Head of caudate nucleus (tissue), 42 donors: Measurements from ENCODE around the gene TPCN2.

Experiments
- DNase-seq, 42 donors: peaks; one replicate each; pipeline versions ENCODE4 v3.0.0 to v3.0.0-alpha.2; 2020 to 2021; ENCODE audit warnings: mixed read lengths in 7 of 42
- intact Hi-C: fragments of 100-400 bp; cut with DNase I; formaldehyde crosslinking; loops from one replicate; pipeline ENCODE4 v1.15.0; 2022

The TPCN2 gene

DNA sequence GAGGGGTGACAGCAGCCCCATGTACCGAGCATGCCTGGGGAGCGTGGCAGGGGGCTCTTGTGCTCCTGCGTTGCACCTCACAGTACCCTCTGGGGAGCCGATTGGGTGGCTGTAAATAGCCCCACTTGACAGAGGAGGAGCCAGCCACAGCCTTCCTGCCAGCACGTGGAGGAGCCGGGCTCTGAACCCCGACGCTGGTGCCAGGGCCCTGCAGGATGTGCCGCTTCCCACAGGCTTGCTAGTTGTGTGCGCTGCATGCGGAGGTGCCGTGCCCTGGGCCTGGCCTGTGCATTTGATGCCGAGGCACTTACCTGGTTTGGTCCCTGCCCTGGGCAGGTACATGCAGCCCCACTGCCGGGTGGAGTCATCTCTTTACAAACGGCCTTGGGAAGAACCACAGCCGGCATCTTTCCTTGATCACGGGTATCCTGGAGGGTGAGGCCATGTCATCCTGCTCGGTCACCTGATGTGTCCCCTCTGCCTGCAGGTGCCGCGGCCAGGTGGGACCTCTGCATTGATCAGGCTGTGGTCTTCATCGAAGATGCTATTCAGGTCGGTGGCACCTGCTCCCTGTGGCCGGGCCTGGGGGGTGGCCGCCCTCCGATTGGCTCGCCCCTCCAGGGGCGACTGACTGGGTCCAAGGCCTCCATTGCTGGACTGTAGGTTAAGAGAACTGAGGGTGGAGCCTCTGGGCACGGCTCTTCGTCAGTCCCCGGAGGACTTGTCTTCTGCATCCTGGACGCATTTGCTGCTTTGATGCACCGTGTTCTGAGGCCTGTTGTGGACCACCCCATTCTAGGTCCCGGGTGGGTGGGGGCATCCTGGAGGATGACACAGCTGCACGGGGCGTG, 5.0 kb downstream of the TPCN2 start:
- intact Hi-C loops, result no loop called here

GRCh38 chr11:69054397-69055211, 5.9 kb downstream of the TPCN2 start:
- intact Hi-C loops, result no loop called here
- DNase-seq, result no peak

More for the DNA sequence above, 5.0 kb downstream of the TPCN2 start:
- no peak for DNase-seq

DNA sequence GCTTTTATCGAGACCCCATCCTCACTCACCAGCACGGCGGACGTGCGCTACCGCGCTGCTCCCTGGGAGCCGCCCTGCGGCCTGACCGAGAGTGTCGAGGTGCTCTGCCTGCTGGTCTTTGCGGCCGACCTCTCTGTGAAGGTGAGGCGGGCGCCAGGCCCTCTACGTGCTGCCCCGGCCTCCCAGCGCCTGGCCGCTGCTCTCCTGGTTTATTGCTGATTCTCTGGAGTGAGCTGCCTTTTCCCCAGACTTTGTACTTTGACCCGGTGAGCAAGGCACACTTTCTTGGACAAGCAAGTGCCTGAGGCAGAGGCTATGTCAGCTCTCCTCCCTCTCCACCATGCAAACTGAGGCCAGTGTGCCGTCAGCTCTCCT, 6.5 kb downstream of the TPCN2 start:
- intact Hi-C loops, result no loop called here
- no peak for DNase-seq

DNA sequence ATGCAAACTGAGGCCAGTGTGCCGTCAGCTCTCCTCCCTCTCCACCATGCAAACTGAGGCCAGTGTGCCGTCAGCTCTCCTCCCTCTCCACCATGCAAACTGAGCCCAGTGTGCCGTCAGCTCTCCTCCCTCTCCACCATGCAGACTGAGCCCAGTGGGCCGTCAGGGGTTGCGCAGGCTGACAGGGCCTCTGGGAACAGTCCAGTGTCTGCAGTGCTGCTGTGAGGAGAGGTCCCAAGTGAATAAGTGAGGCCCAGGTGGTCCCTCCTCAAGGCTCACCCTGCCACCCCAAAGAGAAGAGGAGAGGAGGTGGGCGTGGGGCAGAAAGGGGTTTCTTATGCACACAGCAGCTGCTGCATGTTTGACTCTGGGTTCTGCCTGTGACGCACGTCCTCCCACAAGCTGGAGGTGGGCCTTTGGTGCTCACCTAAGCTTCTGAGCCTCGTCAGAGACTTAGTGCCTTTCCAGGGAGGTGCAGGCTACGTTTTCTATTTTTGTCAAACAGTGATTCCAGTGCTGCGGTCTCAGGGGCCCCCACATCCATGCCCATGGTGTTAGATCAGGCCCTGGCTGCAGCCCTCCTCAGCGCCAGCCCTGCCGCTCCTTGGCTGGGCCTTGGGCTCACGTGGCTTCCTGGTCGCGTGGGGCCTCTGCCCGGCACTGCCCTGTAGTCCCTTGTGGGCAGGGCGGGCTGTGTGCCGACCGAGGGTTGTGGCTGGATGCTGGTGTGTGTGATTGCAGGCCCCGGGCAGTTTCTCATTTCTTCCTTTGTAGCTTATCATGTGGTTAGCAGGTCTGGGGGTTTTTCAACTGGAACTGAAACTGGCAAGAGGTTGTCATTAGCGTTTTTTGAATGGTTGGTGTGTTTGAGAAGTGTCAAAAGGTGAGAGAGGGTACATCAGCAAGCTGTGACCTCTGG, 7.1 kb downstream of the TPCN2 start:
- intact Hi-C loops, result no loop called here
- peak; percentile 51 to 93 (median 76) for DNase-seq

DNA sequence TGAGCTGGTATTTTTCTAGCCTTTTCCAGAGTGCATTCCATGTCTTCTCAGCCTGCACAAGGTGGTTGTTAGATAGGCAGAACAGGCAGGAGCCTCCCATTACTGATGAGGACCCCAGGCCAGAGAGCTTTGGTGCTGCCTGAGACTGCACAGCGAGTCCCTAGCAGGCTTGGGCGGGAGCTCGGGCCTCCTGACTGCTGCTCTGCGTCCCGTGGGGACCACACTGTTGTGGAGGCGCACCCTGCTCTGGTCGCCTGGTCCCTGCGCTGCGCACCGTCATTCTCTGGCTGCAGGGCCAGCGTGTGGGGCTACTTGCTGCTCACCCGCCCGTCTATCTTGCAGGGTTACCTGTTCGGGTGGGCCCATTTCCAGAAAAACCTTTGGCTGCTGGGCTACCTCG, 8.5 kb downstream of the TPCN2 start:
- no peak for DNase-seq
- intact Hi-C loops, result no loop called here

- intact Hi-C loops, result no loop called here
- DNase-seq, result no peak
Observed at GRCh38 chr11:69057801-69058200, 9.1 kb downstream of the TPCN2 start.

- DNase-seq, result no peak
- intact Hi-C loops, result no loop called here
Observed at GRCh38 chr11:69058511-69059270, 10.0 kb downstream of the TPCN2 start.

DNA sequence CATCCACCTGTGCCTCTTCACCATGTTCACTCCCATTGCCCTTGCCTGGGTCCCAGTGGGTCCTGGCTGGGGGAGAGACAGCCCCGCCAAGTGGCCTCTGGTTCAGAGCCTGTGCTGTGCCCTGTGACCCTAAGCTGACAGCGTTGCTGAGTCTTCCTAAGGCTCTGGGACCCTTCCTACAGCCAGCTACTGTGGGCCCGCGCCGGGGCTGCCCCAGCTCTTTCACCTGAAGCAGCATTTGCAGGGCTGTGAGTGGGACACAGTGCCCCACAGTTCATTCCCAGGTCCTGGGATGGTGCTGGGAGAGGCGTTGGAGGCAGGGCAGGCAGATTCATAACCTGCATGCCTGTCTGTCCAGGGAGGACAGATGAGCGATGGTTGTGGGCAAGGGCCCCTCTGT, 10.7 kb downstream of the TPCN2 start:
- intact Hi-C loops, result no loop called here
- no peak for DNase-seq

- intact Hi-C loops, result no loop called here
- DNase-seq, result peak in 4 of 42 donors; percentile 19 to 43 (median 26)
Observed at GRCh38 chr11:69059985-69060384, 11.3 kb downstream of the TPCN2 start.

- intact Hi-C loops, result no loop called here
- no peak for DNase-seq
Observed at GRCh38 chr11:69060806-69061712, 12.3 kb downstream of the TPCN2 start.

DNA sequence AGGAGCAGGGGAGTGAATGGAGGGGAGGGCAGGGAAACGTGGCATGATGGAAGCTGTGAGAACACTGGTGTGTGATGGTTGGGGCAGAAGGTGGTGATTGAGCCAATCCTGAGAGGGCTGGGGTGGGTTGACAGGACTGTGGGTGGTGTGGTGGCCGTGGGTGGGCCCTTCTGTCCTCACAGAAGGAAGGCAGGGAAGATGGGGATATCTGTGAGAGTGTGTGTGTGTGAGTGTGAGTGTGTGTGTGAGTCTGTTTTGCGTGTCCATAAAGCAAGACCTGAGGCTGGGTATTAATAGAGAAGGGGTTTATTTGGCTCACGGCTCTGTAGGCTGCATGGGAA, 13.0 kb downstream of the TPCN2 start:
- DNase-seq, result peak in 1 of 42 donors; percentile 51
- intact Hi-C loops, result no loop called here

- intact Hi-C loops, result no loop called here
- peak in 4 of 42 donors; percentile 51 to 55 (median 52) for DNase-seq
Observed at GRCh38 chr11:69062169-69062855, 13.6 kb downstream of the TPCN2 start.

DNA sequence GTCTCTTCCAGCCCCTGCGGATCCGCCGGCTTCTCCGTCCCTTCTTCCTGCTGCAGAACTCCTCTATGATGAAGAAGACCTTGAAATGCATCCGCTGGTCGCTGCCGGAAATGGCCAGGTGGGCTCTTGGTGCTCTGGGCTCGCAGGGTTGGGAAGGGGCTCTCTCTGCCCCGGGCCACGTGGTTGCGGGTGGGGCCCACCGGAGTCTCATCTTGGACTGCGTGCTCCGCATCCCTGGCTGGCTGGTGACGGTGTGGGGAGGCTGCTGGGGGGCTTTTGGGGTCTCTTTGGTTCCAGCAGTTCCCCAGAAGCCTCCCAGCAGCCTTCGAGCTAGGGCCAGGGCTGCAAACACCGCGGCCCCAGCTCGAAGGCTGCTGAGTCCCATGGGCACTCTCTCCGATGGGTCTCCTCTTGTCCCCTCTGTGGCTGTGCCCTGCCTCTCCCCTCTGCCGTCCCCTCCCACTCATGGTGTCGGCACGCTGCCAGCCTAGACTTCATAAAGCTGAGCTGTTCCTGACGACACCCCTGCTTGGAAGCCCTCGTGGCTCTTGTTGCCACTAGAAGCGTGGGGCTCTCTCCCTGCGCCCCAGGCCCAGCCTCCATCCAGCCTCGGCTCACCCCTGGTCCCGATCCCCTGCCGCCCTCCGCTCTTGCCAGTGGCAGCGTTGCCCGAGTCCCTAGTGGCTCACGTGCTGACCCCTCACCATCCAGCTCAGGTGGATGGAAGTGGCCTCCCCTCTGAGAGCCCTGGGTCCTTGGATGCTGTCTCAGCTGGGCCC, 14.3 kb downstream of the TPCN2 start:
- intact Hi-C loops, result no loop called here
- no peak for DNase-seq

DNA sequence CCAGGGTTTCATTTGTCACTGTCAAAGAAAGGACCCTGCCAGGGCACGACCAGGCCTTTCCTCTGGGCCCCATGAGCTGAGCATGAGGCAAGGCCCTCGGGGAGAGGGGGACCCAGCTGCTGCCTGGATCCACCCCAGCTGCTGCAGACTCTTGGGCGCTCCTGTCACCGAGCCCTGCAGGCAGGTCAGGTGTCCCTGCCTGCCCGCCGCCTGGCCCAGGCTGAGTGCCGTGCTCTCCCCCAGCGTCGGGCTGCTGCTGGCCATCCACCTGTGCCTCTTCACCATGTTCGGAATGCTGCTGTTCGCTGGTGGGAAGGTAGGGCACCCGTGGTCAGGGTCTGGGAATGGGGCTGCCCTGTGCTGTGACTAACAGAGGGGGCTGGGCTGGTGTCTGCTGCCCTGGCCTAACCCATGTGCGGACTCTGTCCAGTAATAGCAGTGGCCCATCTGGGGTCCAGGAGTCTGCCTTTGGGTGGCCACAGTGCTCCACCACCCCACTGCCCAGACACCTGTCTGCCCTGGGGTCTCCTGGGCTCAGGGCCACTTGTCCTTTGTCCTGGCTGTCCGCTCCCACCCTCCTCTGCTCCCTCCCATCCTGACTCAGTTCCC, 15.0 kb downstream of the TPCN2 start:
- intact Hi-C loops, result no loop called here
- DNase-seq, result no peak

DNA sequence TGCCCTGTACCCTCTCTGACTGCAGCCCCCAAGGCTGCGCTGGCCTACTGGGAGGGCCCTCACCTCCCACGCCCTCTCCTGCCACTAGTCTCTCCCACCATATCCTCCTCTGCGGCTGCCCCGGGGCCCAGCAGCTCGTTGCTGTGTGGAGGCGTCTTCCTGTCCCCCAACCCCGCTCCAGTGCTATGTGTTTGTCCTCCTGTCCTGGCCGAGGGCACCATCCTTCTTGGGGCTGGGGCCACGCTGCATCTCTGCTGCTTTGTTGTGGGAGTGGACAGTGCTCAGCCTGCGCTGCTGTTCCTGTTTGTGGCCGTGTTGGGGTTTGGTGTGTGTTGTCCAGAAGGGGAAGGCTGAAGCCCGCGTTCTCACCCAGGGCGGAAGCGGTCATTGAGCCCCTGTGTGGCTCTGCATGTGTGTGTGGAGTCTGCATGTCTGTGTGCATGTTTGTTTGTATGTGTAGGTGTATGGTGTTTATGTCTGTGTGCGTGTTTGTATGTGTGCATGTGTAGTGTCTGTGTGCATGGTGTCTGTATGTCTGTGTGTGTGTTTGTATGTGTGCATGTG, 15.7 kb downstream of the TPCN2 start:
- intact Hi-C loops, result no loop called here
- DNase-seq, result no peak
